H1 (cell line): ENCODE results near the gene TNRC6B. TPM values are rescaled to one million over a fixed set of nuclear protein-coding genes. Genes with fewer than 3 reads are reported as not detected.

Source experiments
- CTCF ChIA-PET: fragments of 300-600 bp; sonication (Branson Sonifier 250); formaldehyde crosslinking; loops from one replicate; lab custom pipeline; 2021; ENCODE audit not compliant: partially characterized antibody; lab: Charles Lee
- POLR2A ChIA-PET: fragments of 300-600 bp; sonication (Branson Sonifier 250); formaldehyde crosslinking; loops from one replicate; lab custom pipeline; 2021; ENCODE audit warnings: inconsistent platforms; ENCODE audit not compliant: partially characterized antibody; lab: Charles Lee
- DNase-seq, 2 experiments: peaks; one replicate each; pipeline versions ENCODE4 v3.0.0 to v3.0.0-alpha.2; 2010 to 2022; ENCODE audit warnings: low spot score in 2 of 2, low read depth in 1 of 2, mixed read lengths in 1 of 2
- FAIRE-seq: peaks from 2 replicates; lab custom pipeline; 2011; peaks lifted over from hg19 to GRCh38; lab: Jason Lieb, UNC
- H2AFZ ChIP-seq: 2 replicates; pipeline ENCODE4 v1.8.1; 2012; ENCODE audit warnings: low read length, inconsistent platforms
- H2AK5ac ChIP-seq: 2 replicates; pipeline ENCODE4 v1.6.1; 2013; ENCODE audit warnings: low read depth, low read length
- H2BK120ac ChIP-seq: replicated peaks from 2 replicates; pipeline ENCODE3; 2013; ENCODE audit warnings: low read depth, low read length, inconsistent platforms
- H2BK12ac ChIP-seq: 2 replicates; pipeline ENCODE4 v1.6.1; 2013; ENCODE audit warnings: low read depth, low read length
- H2BK15ac ChIP-seq: 2 replicates; pipeline ENCODE4 v1.6.1; 2013; ENCODE audit warnings: low read length
- H2BK20ac ChIP-seq: 2 replicates; pipeline ENCODE4 v1.6.1; 2013; ENCODE audit warnings: low read length
- H2BK5ac ChIP-seq: 2 replicates; pipeline ENCODE4 v1.6.1; 2013; ENCODE audit warnings: low read depth, low read length
- H3K14ac ChIP-seq: 2 replicates; pipeline ENCODE4 v1.6.1; 2013; ENCODE audit warnings: inconsistent platforms; ENCODE audit not compliant: insufficient read length
- H3K18ac ChIP-seq: 2 replicates; pipeline ENCODE4 v1.6.1; 2013; ENCODE audit warnings: low read length; ENCODE audit errors: extremely low read depth
- H3K23ac ChIP-seq: 2 replicates; pipeline ENCODE4 v1.6.1; 2013; ENCODE audit warnings: inconsistent platforms; ENCODE audit not compliant: insufficient read length
- H3K23me2 ChIP-seq: 2 replicates; pipeline ENCODE4 v1.6.1; 2013; ENCODE audit warnings: low read depth, low read length
- H3K27ac ChIP-seq: 2 replicates; pipeline ENCODE4 v1.6.1; 2011; ENCODE audit warnings: low read depth, low read length, inconsistent platforms
- H3K27me3 ChIP-seq, 4 experiments: replicated peaks in 1 of 4; 1 replicate in 1 of 4; 2 replicates in 3 of 4; pipeline versions ENCODE4 v1.6.1 to v1.8.1; 2011 to 2013; ENCODE audit warnings: low read length in 3 of 4, mild to moderate bottlenecking in 3 of 4, inconsistent platforms in 2 of 4, mixed read lengths in 2 of 4, moderate library complexity in 1 of 4; ENCODE audit not compliant: control insufficient read depth in 3 of 4, insufficient read depth in 3 of 4; ENCODE audit errors: extremely low read depth in 1 of 4
- H3K36me3 ChIP-seq, 4 experiments: 2 replicates each; pipeline versions ENCODE4 v1.6.1 to v1.8.1; 2011 to 2013; ENCODE audit warnings: mild to moderate bottlenecking in 4 of 4, low read length in 3 of 4, moderate library complexity in 2 of 4, control low read depth in 1 of 4, inconsistent platforms in 1 of 4; ENCODE audit not compliant: insufficient read depth in 4 of 4, control insufficient read depth in 2 of 4
- H3K4ac ChIP-seq: replicated peaks from 2 replicates; pipeline ENCODE3; 2013; ENCODE audit warnings: low read length, low read depth, mixed read lengths, inconsistent platforms; ENCODE audit not compliant: insufficient read length
- H3K4me1 ChIP-seq, 4 experiments: replicated peaks in 1 of 4; 1 replicate in 1 of 4; 2 replicates in 3 of 4; pipeline versions ENCODE4 v1.6.1 to v1.8.1; 2011 to 2013; ENCODE audit warnings: low read length in 3 of 4, inconsistent platforms in 2 of 4, mixed read lengths in 1 of 4; ENCODE audit not compliant: insufficient read depth in 4 of 4, control insufficient read depth in 3 of 4
- H3K4me2 ChIP-seq, 2 experiments: 2 replicates each; pipeline versions ENCODE4 v1.6.1 to v1.8.1; 2011 to 2013; ENCODE audit warnings: low read depth in 2 of 2, low read length in 2 of 2, control low read depth in 1 of 2, inconsistent platforms in 1 of 2, mild to moderate bottlenecking in 1 of 2; ENCODE audit not compliant: insufficient read depth in 1 of 2
- H3K4me3 ChIP-seq, 4 experiments: fragments of 200-600, 300-600 bp in 1 of 4; sonication (generic), shearing (Covaris generic), sonication (Bioruptor Twin) in 1 of 4; 2 replicates each; pipeline versions ENCODE4 v1.5.1 to v1.8.1; 2011 to 2016; ENCODE audit warnings: low read length in 4 of 4, low read depth in 3 of 4, control low read depth in 2 of 4, inconsistent platforms in 2 of 4, mild to moderate bottlenecking in 2 of 4, mixed read lengths in 1 of 4, moderate library complexity in 1 of 4; ENCODE audit not compliant: insufficient read depth in 2 of 4; ENCODE audit errors: extremely low read depth in 1 of 4
- H3K56ac ChIP-seq: replicated peaks from 2 replicates; pipeline ENCODE3; 2013; ENCODE audit warnings: low read depth, mild to moderate bottlenecking, mixed read lengths, low read length, inconsistent platforms; ENCODE audit not compliant: insufficient read length
- H3K79me1 ChIP-seq: 2 replicates; pipeline ENCODE4 v1.6.1; 2013; ENCODE audit warnings: low read depth, low read length, control low read depth
- H3K79me2 ChIP-seq, 2 experiments: 2 replicates each; pipeline versions ENCODE4 v1.6.1 to v1.8.1; 2012 to 2013; ENCODE audit warnings: low read length in 2 of 2, mild to moderate bottlenecking in 2 of 2, inconsistent platforms in 1 of 2; ENCODE audit not compliant: insufficient read depth in 2 of 2, control insufficient read depth in 1 of 2
- H3K9ac ChIP-seq, 4 experiments: replicated peaks in 1 of 4; 1 replicate in 1 of 4; 2 replicates in 3 of 4; pipeline versions ENCODE4 v1.6.1 to v1.8.1; 2011 to 2013; ENCODE audit warnings: low read depth in 3 of 4, low read length in 3 of 4, control low read depth in 2 of 4, mild to moderate bottlenecking in 2 of 4, moderate library complexity in 2 of 4, inconsistent platforms in 1 of 4; ENCODE audit errors: extremely low read depth in 1 of 4
- H3K9me3 ChIP-seq, 2 experiments: 2 replicates each; pipeline versions ENCODE4 v1.6.1 to v1.8.1; 2012 to 2013; ENCODE audit warnings: mild to moderate bottlenecking in 2 of 2, moderate library complexity in 2 of 2, control low read depth in 1 of 2, inconsistent platforms in 1 of 2, low read depth in 1 of 2, low read length in 1 of 2, mixed read lengths in 1 of 2; ENCODE audit not compliant: insufficient read depth in 2 of 2
- H4K20me1 ChIP-seq, 2 experiments: replicated peaks in 1 of 2; 2 replicates each; pipeline versions ENCODE3 to v1.8.1; 2011 to 2013; ENCODE audit warnings: inconsistent platforms in 2 of 2, low read length in 2 of 2, mild to moderate bottlenecking in 1 of 2; ENCODE audit not compliant: insufficient read depth in 2 of 2, control insufficient read depth in 1 of 2
- H4K5ac ChIP-seq: 2 replicates; pipeline ENCODE4 v1.6.1; 2013; ENCODE audit warnings: low read length, low read depth, mixed read lengths, inconsistent platforms; ENCODE audit not compliant: insufficient read length
- H4K8ac ChIP-seq: 2 replicates; pipeline ENCODE4 v1.8.0; 2013; ENCODE audit warnings: mild to moderate bottlenecking, moderate library complexity, low read length, inconsistent platforms; ENCODE audit not compliant: insufficient read depth; ENCODE audit errors: extremely low read depth
- H4K91ac ChIP-seq: replicated peaks from 2 replicates; pipeline ENCODE3; 2013; ENCODE audit warnings: low read length, mixed read lengths, inconsistent platforms; ENCODE audit not compliant: insufficient read length
- EZH2 ChIP-seq: fragments of 200-600 bp; sonication (generic); IDR thresholded peaks from 2 replicates; pipeline ENCODE4 v1.7.1; 2012; ENCODE audit warnings: low read depth, mild to moderate bottlenecking, moderate library complexity, low read length, inconsistent platforms; ENCODE audit not compliant: severe bottlenecking
- GABPA ChIP-seq: IDR thresholded peaks from 2 replicates; pipeline ENCODE4 v1.6.1; 2011; ENCODE audit warnings: mild to moderate bottlenecking, low read length, moderate library complexity, borderline replicate concordance; ENCODE audit not compliant: insufficient read depth
- POLR2A ChIP-seq, 2 experiments: IDR thresholded peaks; 1 replicate in 1 of 2; 2 replicates in 1 of 2; pipeline ENCODE4 v1.6.1; 2011; ENCODE audit warnings: low read depth in 2 of 2, low read length in 2 of 2, mild to moderate bottlenecking in 2 of 2; ENCODE audit errors: control extremely low read depth in 1 of 2
- RBBP5 ChIP-seq: IDR thresholded peaks from 2 replicates; pipeline ENCODE4 v1.7.1; 2012; ENCODE audit warnings: low read depth, mild to moderate bottlenecking, inconsistent platforms, low read length, moderate library complexity, borderline replicate concordance
- SP2 ChIP-seq: IDR thresholded peaks from 2 replicates; pipeline ENCODE4 v1.6.1; 2012; ENCODE audit warnings: mild to moderate bottlenecking, low read length, inconsistent platforms
- TAF7 ChIP-seq: optimal IDR thresholded peaks from 2 replicates; pipeline ENCODE3; 2011; ENCODE audit warnings: low read depth, mild to moderate bottlenecking, inconsistent platforms, low read length, moderate library complexity, borderline replicate concordance
- ZNF274 ChIP-seq: IDR thresholded peaks from 2 replicates; pipeline ENCODE4 v1.7.0; 2012; ENCODE audit warnings: low read length, borderline replicate concordance; ENCODE audit errors: extremely low read depth
- WGBS, 2 experiments: shearing (Covaris generic) in 1 of 2; methylation state at CpG; one replicate each; pipeline versions ENCODE4 v1.1.6 to v1.1.7; 2013 to 2015; ENCODE audit warnings: low lambda C conversion rate in 2 of 2, mixed read lengths in 2 of 2, inconsistent platforms in 1 of 2, low coverage in 1 of 2, missing lambda C conversion rate in 1 of 2; ENCODE audit not compliant: insufficient replicate concordance in 2 of 2, insufficient coverage in 1 of 2, insufficient read length in 1 of 2; ENCODE audit errors: extremely low coverage in 1 of 2, missing lambda C conversion rate in 1 of 2; 5-methylcytosine and 5-hydroxymethylcytosine counted together
- polyA plus RNA-seq, 7 experiments: library from polyadenylated mRNA; depleted of rRNA in 3 of 7; stranded (reverse) in 5 of 7; unstranded in 2 of 7; fragments of >200 nt in 5 of 7; fragments of 200-250 nt in 2 of 7; gene quantifications; 1 replicate in 5 of 7; 2 replicates in 1 of 7; 4 replicates in 1 of 7; pipeline versions ENCODE4 v1.2.1 to v1.2.3, GENCODE V29; 2011 to 2013; ENCODE audit warnings: missing spikeins in 2 of 7, mixed read lengths in 2 of 7
- total RNA-seq: library from RNA; stranded (reverse); fragmentation: NEBNext Ultra II Directional; extraction: Animal tissue kit (Norgen Biotek cat#: 25700); gene quantifications from 2 replicates; pipeline ENCODE4 v1.2.1, GENCODE V29; 2021

The TNRC6B gene
- total and polyA plus RNA-seq, 2 of the 8 experiments (the other 6 are each of a cell fraction or from before 2014, with no cell fraction given) = 12.5 to 48.9 TPM

- H3K14ac ChIP-seq = no peak overlapping the region
- H3K4me3 ChIP-seq = no peak overlapping the region
- H2AK5ac ChIP-seq = no peak overlapping the region
- WGBS, 2 experiments = 93% methylated on average over 4 of the region's 4 CpGs; no CpG with 5 or more reads in 1 of the 2 experiments
- H2AFZ ChIP-seq = no peak overlapping the region
- H3K23ac ChIP-seq = no peak overlapping the region
- no peaks in the 10 kb centered on the region for H3K27me3 ChIP-seq
- no peak overlapping the region for H2BK5ac ChIP-seq
- peaks cover 7 to 14% of the 10 kb centered on the region in 2 experiments for H4K20me1 ChIP-seq
- H3K79me1 ChIP-seq = peaks cover 4% of the 10 kb centered on the region; the same call in 1 of the 2 replicates
- no peak overlapping the region for H3K18ac ChIP-seq
- H3K4ac ChIP-seq = no peak overlapping the region
- ChIA-PET POLR2A (interaction anchor here (0.6 to 0.7 kb wide), 2 partner anchors 8 to 55 kb away, joined by 3 to 5 read pairs; no protein-coding TSS in a partner anchor), CTCF (interaction anchor here (0.9 kb wide), 1 partner anchor 74 kb away, joined by 4 read pairs; no protein-coding TSS in a partner anchor)
- H3K4me2 ChIP-seq = no peak overlapping the region
- peaks cover 5 to 89% of the 10 kb centered on the region in 2 experiments; a peak in 3 of 4 replicates for H3K79me2 ChIP-seq
- no peak overlapping the region for H3K9ac ChIP-seq
- no peak overlapping the region for H3K27ac ChIP-seq
- H2BK20ac ChIP-seq = no peak overlapping the region
- H4K8ac ChIP-seq = no peak overlapping the region
- no peaks in the 10 kb centered on the region for H3K23me2 ChIP-seq
- no peak overlapping the region for H4K91ac ChIP-seq
- no peak overlapping the region for H4K5ac ChIP-seq
- H3K36me3 ChIP-seq = peaks cover 0 to 8% (median 3%) of the 10 kb centered on the region in 4 experiments; a peak in 2 of 8 replicates
- DNase-seq (no peak), FAIRE-seq (no peak)
- H2BK15ac ChIP-seq = no peak overlapping the region
- H2BK120ac ChIP-seq = no peak overlapping the region
- H3K4me1 ChIP-seq = peaks cover 0 to 15% (median 4%) of the 10 kb centered on the region in 4 experiments; a peak in 4 of 7 replicates
- no peak overlapping the region for H3K56ac ChIP-seq
- H2BK12ac ChIP-seq = no peak overlapping the region
- no peaks in the 10 kb centered on the region for H3K9me3 ChIP-seq
- TF ChIP-seq ZNF274 (no peak), POLR2A (IDR thresholded peaks at IDR 0.05; ENCODE audit: control extremely low read depth in 1 of 2, low read depth in 2 of 2, low read length in 2 of 2) (no peak), RBBP5 (no peak), TAF7 (no peak), GABPA (no peak), EZH2 (no peak), SP2 (no peak)
Observed at GRCh38 chr22:40251106-40251505, 73.4 kb downstream of the TNRC6B start.
